Measurements from ENCODE around the gene IMP3.

IMP3 gene

DNA sequence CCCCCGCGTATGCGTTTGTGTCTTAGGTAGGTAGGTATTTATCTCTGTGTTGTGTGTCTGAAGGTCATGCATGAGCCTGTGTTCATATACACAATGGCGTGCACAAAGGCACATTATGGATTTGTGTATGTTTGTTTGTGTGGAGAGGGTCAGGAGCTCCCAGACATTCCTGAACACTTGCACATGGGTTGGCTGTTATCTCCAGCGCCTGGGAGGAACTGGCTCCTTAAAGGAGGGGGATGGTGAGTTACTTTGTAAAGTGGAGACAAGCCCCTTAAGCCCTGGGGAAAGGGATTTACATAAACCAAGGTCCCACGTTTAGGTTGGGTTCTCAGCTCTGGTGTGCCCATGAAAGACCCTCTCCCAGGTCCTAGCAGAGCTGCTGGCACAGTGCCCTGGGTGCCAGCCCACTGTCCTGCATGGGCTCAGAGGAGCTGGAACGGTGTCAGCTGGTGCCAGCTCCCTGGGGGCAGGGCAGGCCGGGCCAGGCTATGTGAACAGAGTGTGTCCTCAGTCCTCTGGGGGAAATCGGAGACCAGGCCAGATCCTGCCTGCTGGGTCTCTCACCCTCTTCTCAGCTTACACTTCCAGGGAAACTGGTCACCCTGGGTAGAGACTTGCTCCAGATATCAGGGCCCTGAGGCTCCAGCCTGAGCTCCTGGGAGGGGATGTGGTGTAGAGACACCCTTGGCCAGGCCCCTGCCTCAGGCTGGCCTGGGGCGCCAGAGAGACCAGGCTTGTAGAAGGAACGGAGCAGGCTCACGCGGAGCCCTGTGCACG is 32.8 kb upstream of the IMP3 start:
- DNase-seq (ENCODE audit: low read depth), result no peak

DNA sequence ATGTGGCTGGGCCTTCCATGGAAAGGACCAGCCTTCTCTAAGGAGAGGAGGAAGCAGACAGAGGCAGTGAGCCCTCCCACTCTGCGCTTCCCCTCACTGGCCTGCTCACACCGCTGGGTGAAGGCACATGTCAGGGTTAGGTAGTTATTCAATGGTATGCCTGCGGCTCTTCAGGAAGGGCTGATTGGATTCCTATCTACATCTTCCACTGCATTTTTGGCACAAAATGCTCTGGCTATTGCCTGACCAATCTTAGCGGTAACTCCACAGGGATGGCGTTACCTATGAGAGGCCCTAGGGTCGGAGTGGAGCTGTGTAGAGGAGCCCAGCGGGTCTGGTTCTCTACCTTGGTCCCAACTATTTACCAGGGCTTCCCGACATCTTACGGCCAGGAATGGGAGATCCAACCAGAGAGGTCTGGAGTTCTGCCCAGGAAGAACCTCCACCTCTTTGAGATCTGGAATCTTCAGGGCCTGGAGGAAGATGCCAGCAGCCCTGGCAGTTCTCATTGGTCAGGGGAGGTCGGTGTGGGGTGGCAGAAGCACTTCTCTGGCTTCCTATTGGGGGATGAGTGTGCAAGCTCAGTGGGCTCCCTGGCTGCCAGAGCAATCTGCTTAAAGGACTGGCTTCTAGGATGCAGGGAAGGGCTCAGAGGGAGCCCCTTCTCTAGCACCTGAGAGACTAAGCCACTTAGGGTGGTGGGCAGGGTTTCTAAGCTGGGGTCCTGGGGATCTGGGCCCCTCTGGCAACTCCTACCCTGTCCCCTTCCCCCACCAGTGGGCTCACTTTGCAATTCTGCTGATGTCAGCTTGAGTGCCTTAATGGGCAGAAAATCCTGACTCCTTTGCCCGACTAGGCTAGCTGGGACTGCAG is 31.9 kb upstream of the IMP3 start:
- DNase-seq (ENCODE audit: low read depth), result no peak

DNA sequence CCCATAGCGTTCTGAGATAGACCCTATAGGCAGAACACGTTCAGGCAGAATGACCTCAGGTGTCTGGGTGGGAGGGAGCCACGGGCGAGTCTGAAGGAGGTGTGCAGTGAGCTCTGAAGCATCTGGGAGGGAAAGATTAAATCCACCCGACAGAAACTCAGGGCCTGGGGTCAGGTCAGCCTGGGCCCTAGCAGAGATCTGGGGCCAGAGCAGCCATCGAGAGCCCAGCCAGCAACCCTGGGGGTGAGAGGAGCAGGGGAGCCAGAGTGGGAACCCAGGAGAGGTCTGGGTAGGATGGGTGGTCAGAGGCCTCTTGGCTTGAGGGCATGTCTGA is 29.8 kb upstream of the IMP3 start:
- DNase-seq (ENCODE audit: low read depth), result no peak

DNA sequence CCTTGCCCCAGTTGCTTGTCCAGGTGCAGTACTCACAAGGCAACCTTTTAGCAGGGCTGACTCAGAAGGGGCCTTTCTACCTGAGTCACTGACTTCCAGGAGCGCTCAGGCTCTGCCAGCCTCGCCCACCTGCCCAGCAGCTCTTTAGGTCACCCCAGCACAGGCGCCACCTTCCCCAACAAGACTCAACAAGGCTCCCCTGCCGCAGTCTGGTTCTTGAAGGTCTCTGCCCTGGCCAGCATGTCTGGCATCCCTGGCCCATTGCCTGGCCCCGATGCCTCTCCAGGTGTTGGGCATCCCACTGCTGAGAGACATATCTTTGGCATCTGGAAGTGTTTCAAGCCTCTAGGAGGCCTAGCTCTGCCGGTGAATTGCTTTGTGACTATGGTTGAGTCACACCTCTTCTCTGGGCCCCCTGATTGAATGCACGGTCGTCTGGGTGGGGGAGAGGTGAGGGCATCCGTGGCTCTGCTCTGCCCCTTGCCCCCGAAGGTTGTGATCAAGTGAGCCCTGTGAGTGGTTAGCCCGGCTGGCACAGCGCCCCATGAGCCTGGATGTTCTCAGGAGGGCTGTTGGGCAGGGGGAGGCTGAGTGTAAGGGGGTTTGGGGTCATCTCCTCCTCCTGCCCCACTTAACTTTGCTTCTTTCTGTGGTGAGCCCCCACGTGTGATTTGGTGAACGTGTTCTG is 29.3 kb upstream of the IMP3 start:
- no peak for DNase-seq (ENCODE audit: low read depth)

DNA sequence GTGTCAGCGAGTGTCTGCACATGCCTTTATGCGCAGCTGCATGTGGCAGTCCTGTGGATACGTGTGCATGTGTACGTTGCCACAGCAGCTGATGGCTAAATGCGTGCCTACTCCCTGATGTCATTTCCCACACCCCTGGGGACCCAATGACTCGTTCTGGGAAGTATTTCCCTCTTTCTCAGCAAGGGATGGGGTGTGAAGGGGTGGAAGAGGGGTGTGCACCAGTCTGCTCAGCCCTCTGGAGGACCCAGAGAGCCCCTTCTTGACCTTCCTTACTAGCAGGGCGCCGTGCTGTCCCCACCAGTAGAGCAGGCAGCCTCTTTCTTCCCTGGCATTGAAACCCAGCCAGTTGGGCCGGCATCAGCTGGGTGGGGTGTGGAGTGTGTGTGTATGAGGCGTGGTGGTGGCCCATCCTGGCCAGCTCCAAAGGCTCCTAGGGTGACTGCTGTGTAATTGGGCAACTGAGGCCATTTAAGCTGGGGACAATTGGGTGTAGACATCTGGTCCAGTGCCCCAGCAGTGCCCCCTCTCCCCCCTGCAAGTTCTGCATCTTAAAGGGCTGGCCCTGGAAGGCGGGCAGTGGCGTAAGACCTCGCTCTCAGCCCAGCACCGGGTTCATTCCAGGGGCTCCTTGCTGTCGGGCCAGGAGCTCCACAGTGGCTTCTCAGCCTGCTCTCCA is 26.9 kb upstream of the IMP3 start:
- DNase-seq (ENCODE audit: low read depth), result peak; percentile 98

DNA sequence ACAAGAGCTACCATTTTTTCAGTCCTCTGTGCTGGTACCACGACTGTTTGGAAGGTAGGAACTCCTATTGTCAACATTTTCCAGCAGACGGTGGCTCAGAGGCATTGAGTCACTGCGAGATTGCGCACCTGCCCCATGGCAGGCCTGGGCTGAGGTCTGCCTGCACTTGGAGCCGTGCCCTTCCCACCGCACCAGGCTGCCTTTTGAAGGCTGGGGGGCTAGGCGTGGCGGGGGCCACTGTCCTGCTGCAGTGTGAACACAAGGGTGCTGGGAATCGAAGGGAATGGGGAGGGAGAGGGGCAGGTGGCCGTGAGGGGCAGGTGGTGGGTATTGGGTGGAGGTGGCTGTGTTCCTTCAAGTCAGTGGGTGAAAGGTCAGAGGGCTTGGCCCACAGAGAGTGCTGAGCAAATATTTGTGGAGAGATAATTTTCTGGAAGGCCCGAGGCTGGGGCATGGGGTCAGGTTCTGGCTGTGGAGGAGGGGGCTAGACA is 24.0 kb upstream of the IMP3 start:
- DNase-seq (ENCODE audit: low read depth), result no peak

DNA sequence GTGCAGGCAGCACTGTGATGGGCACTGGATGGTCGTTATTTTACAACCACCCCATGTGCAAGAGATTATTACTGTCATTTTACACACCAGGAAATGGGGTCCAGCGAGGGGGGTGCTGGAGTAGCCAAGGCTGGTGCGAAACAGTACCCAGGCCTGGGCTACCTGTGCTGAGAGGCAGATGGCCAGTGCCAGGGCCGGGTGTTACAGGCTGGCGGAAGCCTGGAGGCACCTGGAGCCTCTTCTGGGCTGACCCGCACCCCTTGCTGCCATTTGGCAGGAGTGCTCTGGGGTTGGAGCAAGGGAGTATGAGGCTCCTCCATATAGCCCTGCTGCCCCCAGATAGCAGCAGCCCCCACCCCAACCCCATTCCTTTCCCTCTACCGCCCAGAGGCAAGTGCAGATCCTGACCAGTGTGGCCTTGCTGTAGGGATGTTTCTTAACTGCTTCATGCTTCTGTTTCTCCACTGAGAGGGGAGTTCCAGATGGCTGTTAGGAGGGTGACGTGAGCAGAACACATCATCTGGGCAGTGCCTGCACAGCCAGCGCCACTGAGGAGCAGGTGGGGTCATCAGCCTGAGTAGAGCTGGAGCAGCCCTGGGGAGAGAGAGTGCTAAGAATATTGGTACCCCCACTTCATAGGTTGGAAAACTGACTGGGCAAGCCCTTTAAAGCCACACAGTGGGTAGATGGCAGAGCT is 22.9 kb upstream of the IMP3 start:
- no peak for DNase-seq (ENCODE audit: low read depth)

DNA sequence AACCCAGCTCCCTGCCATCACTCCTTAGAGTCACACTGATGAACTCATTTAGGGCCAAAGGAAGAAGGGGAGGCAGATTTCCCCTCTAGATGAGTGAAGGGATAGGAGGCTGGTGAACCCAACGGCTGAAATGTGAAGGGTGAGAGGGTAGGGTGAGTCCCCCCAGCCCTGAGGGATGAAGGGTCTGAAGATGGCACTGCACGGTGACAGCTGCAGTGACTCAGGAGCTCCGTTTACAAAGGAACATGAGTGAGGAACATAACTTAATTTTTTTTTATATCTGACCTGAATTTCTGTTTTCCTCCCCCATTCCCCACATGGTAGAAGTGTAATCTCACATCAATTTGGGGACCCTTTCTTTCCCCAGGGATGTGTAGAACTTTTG is 21.7 kb upstream of the IMP3 start:
- no peak for DNase-seq (ENCODE audit: low read depth)

DNA sequence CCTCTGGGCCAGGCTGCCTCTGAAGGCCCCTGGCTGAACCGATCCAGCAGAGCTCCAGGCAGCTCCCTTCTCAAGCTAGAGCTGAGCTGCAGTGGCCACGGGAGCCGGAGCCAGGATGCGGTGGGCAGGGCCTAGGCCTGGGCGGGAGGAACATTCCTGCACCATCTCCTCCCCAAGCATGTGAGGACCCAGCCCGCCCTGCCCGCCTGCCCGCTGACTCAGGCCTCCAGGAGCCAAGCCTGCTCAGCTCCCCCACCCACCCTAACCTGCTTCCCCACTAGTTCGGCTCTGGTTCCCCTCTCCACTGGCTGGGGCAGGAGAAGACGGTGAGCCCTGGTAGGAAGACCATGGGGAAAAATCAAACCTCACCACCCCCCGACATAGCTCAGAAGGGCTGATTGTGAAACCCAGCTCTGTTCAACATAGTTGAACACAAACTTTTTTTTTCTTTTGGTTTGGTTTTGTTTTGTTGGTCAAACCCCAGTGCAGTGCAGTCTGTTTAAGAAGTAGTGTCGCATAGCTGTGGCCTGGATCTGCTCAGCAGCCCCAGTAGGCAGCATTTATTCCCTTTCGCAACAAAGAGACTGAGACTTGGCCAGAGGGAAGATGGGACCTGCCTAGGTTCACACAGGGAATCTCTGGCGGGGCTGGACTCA is 21.2 kb upstream of the IMP3 start:
- peak; percentile 93 for DNase-seq (ENCODE audit: low read depth)

DNA sequence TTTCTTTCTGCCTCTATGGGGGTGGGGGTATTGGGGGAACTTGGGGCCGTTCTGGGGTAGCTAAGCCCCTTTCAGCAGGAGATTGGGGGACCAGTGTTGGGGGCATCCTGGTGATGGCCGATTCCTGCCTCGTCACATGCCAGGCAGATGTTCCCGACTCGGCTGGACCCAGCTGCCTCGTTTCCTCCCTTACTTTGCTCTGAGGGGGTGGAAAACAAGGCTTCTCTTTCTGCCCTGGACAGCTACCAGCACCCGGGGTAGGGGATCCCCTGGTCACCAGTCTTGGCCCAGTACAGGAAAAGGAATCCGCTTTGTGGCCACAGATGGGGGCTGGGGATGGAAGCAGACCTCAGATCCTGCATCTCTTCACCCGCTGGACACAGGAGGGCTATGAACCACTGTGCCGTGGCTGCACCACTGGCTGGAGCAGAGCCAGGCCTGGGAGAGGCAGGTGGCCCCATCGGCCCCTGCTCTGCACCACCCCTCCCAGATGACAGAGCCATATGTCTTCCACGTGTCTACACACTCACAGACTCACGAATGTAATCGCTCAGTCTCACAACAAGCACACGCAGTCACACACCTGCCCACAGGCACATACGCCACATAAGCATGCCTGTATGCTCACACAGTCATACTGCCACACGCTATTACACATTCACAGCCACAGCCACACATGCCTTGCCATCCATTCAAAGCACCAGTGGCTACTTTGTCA is 20.1 kb upstream of the IMP3 start:
- no peak for DNase-seq (ENCODE audit: low read depth)

DNA sequence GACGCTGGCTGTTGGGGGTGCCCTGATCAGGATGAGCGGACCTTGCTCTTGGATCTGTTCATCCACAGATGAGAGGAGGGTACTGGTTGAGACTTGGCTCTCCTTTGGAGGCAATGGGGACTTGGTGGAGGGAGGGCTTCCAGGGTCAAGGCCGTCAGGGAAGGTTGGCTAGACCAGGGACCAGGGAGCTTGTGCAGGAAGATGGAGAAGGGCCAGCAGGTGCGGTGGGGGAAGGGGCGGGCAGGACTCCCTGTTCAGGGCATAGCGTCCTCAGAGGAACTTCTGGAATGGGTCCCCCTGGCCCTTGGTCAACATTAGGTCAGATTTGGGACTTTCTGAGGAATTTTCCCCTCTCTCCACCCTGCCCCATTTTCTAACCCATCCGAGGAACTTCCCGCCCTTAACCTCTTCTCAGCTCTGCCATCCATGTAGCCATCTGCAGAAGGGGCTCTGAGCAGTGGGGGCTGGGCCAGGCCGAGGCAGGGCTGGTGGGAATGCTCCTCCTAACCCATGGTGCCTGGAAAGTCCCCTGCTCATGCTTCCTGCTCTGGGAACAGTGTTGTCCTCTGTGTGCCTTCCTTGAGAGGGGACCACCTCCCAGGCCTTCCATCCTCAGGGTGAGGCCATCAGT is 19.2 kb upstream of the IMP3 start:
- DNase-seq (ENCODE audit: low read depth), result no peak

DNA sequence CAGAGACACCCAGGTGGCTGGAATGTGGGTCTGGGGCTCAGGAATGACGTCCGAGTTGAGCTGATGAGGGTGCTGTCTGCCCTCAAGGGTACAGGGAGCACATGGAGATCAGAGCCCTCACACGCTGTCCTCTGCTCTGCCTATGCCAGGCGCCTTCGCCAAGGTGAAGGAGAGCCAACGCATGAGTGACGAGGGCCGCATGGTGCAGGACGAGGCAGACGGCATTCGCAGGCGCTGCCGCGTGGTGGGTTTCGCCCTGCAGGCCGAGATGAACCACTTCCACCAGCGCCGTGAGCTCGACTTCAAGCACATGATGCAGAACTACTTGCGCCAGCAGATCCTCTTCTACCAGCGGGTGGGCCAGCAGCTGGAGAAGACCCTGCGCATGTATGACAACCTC is 16.8 kb upstream of the IMP3 start:
- DNase-seq (ENCODE audit: low read depth), result no peak

DNA sequence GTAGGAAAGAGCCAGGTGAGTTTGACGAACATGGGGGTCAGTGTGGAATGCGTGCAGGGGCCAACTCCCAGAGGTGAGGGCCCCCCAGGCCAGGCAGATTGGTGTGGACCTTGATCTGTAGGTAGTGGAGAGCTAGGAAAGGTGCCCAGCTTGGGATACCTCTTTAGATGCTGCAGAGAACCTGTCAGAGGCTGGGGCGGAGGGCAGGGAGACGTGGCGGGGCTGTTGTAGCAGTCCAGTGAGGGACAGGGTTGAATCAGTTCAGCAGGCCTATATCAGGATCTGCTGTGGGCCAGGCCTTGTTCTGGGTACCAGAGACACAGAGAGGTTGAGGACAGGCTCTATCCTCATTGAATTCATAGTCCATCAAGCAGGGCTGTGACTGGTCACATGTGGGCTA is 16.3 kb upstream of the IMP3 start:
- no peak for DNase-seq (ENCODE audit: low read depth)

DNA sequence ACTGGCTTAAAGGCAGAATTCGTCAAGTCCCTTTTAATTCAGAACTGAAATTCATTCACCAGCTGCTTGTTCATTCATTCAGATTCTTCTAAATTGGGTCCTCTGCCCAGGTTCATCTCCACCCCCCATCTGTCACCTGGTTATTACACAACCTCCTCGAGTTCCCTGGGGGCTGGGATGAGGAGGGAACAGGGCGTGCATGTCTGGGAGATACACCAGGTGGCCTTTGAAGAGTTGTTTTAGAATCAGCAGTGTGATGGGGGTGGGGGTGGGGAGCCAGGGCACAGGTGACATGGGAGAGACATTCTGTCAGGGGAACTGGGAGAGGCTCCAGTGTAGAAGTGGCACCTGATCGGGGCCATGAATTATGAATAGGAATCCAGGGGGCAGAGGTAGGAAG is 15.9 kb upstream of the IMP3 start:
- DNase-seq (ENCODE audit: low read depth), result no peak

DNA sequence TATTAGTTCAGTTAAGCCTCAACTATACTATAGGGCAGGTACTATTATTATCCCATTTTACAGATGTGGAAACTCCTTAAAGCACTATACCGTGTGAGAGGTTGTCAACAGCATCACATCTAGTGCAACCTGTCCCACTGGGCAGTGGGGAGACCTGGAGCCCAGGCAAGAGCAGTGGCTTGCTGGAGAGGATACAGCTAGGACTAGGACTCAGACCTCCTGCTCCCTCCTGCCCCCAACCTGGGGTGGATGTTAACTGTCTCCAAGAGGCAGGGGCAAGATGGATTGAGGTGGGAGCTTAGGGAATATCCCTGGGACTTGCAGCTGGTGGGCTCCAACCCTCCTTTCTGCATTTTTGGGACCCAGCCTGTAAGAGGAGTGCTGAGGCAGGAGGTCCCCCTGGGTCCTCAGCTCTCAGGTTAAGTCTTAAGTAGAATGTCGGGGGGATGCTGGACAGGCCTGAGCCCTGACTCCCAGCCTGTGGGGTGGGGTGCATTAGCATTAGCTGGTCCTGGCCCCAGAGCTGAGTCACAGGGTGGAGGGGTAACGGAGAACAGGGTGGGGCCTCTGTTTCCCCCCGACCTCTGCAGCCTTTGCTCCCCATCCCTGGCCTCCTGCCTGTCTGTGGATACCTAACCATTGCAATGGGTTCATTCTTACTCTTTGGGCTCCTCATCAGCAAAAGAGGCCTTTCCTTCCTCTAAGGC is 14.3 kb upstream of the IMP3 start:
- no peak for DNase-seq (ENCODE audit: low read depth)

DNA sequence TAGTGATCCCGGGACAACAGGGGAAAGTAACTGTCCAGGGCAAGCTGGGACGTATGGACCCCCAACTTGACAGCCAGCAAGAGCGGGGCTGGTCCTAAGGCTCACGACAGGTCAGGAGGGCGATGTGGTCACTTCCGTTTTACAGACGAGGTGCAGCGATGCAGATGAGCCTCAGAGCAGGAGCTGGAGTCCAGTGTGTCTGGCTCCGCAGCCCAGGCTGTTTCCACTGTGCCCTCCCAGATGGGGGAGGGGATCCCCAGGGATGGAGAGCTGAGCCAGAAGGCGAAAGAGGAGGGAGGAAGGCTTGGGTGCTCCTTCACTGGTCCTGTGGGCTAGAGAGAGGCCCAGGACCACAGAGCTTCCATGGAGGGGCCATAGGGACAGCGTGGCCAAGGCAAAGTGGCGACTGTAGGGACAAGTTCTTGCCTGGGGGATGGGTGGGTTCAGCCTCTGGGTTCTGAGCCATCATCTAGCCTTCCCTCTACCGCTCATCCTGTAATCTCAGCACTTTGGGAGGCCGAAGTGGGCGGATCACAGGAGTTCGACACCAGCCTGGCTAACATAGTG is 13.4 kb upstream of the IMP3 start:
- DNase-seq (ENCODE audit: low read depth), result no peak

DNA sequence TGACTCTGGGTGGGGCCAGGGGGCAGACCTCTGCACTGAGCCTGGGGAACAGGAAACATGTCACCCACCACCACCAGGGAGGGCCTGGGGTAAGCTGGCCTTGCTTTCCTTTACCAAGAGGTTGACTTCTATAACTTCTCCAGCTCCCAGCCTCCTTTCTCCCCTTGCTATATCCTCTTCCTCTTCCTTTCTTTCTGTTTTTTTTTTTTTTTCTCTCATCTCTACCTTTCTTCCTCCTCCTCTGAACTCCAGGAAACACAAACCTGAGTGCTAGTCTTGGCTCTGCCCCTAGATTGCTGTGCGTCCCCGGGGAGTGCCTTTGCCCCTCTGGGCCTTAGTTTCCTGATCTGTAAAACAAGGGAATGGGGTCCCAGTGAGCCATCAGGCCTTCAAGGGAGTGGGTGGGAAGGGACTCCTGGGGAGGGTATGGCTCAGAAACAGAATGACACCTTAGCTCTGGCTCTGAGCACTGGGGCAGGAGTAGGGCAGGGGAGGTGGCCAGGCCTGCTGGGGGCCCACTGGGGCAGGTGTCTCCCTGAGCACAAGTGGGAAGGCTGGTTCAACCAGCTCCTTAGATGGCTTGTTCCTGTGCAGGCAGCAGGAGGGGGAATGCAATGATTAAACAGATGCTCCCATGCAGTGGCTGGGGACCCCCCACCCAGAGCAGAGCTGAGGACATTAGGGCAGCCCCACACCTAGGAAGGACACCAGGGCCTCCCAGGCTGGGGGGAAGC is 12.0 kb upstream of the IMP3 start:
- DNase-seq (ENCODE audit: low read depth), result no peak

Measured in stromal cell of bone marrow (primary cell).